22Rv1 (cell line): ENCODE results near the gene RALGPS2.

Experiments
- ZFX ChIP-seq: fragments of 450-650 bp; IDR thresholded peaks from 2 replicates; pipeline ENCODE4 v1.6.1; 2017; ENCODE audit warnings: antibody characterized with exemption, borderline replicate concordance
- TF ChIP-seq, protein P1 (sequence below): fragments of 450-650 bp; IDR thresholded peaks from 2 replicates; pipeline ENCODE4 v1.5.1; 2017; ENCODE audit warnings: mild to moderate bottlenecking

- TF ChIP-seq, protein P1, sequence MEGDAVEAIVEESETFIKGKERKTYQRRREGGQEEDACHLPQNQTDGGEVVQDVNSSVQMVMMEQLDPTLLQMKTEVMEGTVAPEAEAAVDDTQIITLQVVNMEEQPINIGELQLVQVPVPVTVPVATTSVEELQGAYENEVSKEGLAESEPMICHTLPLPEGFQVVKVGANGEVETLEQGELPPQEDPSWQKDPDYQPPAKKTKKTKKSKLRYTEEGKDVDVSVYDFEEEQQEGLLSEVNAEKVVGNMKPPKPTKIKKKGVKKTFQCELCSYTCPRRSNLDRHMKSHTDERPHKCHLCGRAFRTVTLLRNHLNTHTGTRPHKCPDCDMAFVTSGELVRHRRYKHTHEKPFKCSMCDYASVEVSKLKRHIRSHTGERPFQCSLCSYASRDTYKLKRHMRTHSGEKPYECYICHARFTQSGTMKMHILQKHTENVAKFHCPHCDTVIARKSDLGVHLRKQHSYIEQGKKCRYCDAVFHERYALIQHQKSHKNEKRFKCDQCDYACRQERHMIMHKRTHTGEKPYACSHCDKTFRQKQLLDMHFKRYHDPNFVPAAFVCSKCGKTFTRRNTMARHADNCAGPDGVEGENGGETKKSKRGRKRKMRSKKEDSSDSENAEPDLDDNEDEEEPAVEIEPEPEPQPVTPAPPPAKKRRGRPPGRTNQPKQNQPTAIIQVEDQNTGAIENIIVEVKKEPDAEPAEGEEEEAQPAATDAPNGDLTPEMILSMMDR, result no peak
- TF ChIP-seq ZFX, result no peak
Observed at GRCh38 chr1:178941849-178942248, 216.8 kb downstream of the RALGPS2 start.
